ENCODE results near the gene TTC9C.
"Not testable (repeated sequence)": the region's sequence is repeated elsewhere in the genome, so short reads cannot be mapped to it uniquely, and the experiment has no call there.

Gene TTC9C, protein sequence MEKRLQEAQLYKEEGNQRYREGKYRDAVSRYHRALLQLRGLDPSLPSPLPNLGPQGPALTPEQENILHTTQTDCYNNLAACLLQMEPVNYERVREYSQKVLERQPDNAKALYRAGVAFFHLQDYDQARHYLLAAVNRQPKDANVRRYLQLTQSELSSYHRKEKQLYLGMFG

DNA sequence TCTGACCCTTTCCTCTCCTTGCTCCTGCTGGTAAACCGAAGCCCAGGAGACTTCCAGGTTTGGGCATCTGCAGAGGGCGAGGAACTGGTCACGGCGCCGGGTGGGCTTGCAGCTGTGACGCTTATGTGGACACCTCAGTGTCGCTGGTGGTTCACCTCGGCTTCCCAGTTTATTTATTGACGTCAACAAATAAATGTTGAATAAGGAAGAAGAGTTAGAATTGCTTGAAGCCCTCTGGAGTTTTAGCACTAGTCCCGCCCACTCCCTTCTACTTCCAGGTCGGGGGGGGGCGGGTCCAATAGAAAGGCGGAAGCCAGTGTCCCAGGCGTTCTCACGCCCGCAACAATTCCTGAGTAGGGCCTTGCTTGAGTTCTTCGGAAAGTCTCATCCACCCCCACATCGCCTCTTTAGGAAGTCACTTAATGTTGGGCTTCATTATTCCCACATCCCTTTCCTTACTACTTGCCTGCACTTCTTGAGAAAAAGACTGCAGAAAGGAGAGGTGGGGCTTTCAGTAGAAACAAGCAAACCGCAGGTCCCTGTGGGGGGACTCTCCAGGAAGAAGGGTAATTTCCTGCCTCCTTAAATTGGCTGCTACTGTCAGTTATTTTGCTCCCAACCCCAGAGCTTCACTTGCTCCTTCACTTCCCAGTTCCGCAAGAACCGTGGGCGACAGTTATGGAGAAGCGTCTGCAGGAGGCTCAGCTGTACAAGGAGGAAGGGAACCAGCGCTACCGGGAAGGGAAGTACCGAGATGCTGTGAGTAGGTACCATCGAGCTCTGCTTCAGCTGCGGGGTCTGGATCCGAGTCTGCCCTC lies at the start of gene TTC9C:
TTC9C (plus strand) TSS at position 316 of the 818 bp plus-strand sequence; CDS start at position 679, 363 bp downstream.
- peak; percentile 39 for FAIRE-seq

DNA sequence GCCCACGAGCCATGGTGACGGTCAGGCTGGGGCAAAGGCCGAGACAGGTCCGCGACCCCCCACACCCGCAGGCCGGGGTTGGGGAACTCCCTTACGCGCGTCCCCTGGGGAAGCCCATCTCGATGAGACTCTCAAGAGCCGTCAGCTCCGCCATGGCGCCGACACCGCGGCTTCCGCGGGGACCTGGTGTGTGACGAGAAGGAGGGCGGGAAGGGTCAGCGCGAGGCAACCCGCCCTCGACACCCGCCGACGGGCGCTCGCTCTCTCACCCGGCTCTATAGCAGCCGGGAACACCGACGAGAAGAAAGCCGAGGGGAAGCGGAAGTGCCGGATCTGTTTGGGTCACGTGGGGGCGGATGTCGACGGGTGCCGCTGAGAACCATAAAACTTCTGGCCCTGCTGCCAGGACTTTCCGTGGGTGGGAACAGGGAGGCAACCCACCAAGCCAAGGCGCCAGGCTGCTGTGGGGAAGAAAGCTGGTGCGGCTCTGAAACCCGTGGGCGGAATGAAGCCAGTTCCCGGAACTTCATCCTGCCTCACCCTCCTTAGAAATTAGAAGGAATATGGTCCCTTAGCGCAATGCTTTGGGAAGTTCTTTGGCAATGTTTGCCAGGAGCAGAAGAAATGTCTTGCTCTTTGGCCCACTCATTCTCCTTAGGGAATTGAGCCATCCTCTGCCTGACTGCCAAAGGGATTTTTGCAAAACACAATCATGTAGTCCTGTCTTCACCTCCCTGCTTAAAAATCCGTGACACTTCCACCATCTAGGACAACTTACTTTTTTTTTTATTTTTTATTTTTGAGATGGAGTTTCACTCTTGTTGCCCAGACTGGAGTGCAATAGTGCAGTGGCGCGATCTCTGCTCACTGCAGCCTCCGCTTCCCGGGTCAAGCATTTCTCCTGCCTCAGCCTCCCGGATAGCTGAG lies 49.3 kb upstream of the TTC9C start, which contains the start of gene UBXN1:
UBXN1 (minus strand) TSS at position 304 of the 927 bp plus-strand sequence; CDS start at position 154, 150 bp downstream.
- FAIRE-seq: no peak

DNA sequence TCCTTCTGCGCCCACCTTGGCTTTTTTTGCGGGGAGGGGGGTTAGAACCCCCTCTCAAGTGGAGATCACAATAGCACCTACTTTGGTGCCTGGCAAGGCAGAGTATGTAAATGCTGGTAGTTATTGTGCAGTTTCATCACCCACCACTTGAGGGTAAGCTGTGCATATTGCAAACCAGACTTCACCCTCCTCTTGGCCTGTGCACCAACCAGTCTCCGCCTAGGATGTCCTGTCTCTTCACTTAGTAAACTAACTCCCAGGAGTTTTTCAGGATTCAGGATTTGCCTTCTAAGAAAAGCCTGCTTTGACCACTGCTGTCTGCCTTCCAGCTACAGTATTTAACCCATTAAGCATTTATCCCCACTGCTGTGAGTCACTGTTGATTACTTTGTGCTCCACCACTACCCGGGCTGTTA lies 47.5 kb upstream of the TTC9C start:
- FAIRE-seq: no peak

DNA sequence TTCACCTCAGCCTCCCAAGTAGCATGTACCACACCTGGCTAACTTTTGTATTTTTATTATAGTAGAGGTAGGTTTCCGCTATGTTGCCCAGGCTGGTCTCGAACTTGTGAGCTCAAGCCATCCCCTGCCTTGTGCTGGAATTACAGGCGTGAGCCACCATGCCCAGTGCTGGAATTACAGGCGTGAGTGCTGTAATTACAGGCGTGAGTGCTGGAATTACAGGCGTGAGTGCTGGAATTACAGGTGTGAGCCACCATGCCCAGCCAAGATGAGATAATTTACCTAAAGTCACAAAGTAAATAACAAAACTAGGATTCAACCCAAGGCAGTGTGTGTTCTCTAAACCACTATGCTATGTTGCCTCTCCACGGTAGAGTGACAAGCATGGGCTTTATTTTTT lies 45.8 kb upstream of the TTC9C start:
- FAIRE-seq: no peak

DNA sequence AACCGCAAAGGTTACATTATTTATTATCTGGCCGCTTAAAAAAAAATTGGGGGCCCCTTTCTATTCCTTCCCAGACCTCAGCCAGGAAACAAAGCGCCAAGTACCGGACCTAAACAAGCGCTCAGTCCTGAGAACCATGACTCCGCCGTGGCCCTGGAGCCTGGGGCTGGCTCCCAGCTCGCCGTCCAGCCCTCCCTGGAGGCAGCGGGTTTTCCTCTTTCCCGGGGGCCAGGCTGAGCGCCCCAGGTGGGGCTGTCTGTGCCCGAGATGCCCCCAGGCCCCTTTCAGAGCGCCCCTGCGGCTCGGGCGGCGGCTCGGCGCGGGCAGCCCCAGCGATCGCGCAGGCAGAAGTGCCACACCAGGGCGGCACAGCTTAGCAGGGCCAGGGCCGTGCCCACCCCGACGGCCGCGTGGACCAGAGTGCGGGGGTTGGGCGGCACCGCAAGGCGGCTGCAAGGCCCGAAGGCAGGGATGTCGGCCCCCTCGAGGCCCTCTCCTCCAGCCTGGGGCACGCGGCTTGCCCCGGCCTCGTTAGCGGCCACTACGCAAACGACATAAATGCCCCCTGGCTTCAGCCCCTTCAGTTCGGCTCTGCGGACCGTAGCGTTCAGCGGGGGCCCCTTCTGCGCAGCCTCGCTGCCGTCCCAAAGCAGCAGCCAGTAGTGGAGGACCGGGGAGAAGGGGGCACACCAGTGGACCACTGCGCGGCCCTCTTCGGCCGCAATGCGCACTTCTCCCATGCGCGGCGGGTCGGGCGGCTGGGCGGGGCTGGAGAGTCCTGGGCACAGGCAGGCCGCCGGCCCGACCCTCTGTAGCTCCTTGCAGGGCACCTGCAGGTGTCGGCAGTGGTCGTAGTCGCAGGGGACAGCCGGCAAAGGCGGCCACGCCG lies 40.5 kb upstream of the TTC9C start:
- FAIRE-seq: no peak

DNA sequence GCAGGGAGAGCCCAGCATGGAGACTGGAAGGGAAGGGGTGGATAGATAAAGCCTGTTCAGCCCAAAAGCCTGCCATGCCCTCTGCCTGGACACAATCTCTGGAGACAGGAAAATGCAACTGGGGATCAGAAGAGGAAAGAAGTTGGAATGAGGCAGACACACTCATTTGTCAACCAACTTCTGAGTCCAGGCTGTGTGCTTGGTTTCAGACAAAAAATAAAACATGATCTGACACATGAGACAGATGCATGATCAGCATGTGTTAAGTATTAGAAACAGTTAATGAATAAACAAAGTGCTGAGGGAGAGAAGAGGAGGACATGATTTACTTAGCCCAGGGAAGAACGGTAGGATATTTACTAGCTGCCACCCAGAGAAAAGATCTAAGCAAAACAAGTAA lies 39.8 kb upstream of the TTC9C start:
- FAIRE-seq: no peak

DNA sequence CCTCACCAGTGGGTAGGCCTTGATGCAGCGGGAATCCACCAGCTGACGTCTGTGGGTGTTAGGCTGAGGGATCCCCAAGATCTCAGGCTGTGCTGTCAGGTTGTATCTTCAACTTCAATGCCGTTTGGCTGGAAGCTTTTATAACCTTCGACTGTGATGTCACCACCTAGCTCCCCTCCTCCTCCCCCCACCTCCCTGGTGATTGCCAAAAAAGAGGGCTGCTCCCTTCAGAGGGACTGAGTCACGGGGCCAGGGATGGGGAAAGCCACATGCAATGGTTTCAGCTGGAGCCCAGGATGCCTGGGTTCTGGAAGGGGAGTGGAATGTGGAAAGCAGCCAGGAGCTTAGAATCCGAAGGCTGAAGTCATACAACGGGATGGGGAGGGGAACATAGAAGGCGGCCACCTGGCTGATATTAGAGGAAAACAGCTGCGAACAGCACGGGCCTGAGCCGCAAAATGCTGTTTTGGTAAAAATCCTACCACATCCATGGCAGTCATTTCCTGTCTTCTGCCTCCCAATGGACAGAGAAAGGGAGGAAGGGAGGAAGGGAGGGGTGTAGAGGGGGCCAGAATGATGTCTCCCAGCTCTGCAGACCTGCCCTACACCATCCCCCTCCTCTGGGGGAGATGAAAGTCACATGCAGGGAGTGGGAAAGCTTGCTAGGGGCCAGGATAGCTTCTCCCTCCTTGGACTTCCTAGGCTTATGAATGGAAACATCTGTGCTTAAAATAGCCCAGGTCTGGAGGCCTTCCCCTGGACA lies 38.7 kb upstream of the TTC9C start, which contains the start of gene LRRN4CL:
LRRN4CL (minus strand) TSS at position 110 of the 763 bp plus-strand sequence. CDS start 1,022 bp downstream, outside the sequence.
- FAIRE-seq: no peak

DNA sequence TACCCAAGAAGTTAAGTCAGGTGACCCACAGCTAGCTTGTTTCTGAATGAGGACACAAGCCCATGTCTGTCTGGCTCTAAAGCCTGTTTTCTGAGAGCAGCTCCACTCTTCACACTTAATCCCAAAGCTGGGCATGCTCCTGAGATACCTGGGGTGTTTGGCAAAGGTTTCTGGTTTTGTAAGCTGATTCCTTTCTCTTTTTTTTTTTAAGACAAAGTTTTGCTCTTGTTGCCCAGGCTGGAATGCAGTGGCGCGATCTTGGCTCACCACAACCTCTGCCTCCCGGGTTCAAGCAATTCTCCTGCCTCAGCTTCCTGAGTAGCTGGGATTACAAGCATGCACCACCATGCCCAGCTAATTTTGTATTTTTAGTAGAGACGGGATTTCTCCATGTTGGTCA lies 34.7 kb upstream of the TTC9C start:
- FAIRE-seq: not testable (repeated sequence)

DNA sequence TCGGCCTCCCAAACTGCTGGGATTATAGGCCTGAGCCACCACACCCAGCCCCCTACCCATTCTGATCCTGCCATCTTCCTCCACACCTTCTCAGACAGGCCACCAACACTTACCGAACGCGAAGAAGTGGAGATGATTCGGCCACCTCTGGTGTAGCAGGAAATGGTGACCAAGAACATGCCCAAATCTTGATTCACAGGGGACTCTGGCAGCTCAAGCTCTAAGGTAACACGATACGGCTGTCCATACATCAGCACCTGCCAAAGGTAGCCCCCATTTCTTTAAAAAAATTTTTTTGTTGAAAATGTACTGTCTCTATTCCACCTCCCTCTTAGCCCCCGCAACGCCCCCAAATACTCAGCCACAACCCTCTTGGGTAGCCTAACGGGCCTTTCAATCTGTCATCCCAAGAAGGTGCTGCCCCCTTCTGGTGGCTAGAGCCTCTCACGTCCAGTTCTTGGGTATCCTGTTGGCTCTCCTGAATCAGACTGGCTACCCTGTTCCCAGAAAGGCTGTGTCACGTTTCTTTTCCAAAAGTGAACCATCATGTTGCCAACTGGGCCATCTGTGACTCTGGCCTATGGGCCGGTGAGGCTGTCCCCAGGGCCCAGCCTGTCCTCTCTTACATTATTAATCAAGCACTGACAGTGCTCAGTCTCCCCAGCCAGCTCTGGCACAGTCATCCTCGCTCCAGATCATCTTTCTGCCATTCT lies 33.7 kb upstream of the TTC9C start:
- no peak for FAIRE-seq

DNA sequence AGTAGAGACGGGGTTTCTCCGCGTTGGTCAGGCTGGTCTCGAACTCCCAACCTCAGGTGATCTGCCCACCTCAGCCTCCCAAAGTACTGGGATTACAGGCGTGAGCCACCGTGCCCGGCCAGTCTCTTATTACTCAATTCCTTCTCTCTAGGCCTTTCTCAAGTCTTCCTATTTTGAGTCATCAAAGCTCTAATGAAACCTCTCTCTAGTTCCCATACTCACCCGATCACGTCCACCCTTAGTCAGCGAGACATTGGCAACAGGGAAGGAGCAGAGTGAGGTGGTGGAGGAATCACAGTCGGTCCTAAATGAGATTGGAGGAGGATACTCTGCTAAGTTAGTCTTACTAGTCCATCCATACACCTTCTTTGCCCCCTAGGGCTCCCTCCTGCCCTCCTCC lies 26.0 kb upstream of the TTC9C start:
- FAIRE-seq: no peak

DNA sequence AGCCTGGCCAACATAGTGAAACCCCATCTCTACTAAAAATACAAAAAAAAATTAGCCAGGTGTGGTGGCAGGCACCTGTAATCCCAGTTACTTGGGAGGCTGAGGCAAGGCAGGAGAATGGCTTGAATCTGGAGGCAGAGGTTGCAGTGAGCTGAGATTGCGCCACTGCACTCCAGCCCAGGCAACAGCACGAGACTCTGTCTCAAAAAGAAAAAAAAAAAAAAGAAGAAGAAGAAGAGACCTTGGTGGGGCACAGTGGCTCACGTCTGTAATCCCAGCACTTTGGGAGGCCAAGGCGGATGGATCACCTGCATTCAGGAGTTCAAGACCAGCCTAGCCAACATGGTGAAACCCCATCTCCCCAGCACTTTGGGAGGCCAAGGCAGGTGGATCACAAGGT lies 24.4 kb upstream of the TTC9C start:
- not testable (repeated sequence) for FAIRE-seq

DNA sequence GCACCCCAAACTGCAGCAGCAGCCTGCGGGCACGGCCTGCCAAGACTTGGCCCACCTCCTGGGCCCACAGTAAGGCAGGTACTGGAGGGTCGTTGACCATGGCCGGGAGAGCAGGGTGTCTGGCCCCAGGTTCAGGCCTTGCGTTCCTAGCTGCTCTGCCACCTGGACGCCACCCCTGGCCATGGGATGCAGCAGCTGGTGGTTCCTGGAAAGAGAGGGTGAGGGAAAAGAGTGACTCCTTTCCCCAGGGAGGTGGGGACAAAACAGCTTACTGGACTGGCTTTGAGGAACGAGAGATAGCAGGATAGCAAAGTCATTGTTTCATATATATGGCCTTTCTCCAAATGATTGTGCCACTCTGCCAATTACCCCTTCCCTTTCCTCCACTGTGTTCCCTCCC lies 22.9 kb upstream of the TTC9C start:
- no peak for FAIRE-seq

DNA sequence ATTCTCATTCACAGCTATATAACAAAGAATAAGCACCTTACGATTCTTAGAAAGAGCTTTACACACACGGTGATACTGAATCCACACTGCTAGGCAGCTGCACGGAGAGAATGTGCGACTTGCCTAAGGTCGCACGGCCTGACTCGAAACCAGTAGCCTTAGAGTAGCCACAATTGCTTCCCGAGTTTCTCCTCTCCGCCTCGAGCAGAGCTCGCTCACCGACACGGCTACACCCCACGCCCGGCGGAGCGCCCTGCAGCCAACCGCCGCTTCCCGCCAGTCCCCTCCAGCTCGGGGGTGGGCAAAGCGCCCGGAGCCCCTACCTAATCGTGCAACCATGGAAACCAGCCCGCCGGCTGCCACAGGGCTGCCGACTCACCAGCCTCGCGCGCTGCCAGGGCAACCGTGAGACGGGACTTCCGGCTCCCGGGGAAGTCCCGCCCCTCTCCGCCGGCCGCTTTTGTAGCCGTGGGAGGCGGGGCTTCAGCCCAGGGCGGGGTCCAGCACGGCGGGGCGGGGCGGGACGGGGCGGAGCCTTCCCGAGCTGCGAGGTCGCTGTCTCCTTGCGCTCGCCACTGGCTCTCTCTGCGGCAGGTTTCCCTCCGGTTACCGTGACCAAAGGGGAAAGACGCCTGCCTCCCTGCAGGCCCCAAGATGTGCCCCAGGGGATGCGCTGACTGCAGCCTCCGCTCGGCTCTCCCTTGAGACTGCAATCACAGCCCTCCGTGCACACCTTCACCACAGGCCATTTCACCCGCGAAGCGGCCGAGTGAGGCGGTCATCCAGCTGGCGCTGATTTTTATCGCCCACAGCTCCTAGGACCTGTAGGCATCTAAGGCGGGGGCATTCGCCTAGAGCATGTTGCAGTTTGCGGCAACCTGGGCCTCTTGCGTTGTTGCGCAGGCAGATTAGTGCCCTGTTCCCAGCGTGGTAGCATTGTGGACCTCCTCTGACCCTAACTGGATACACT lies 22.1 kb upstream of the TTC9C start:
- FAIRE-seq: no peak

DNA sequence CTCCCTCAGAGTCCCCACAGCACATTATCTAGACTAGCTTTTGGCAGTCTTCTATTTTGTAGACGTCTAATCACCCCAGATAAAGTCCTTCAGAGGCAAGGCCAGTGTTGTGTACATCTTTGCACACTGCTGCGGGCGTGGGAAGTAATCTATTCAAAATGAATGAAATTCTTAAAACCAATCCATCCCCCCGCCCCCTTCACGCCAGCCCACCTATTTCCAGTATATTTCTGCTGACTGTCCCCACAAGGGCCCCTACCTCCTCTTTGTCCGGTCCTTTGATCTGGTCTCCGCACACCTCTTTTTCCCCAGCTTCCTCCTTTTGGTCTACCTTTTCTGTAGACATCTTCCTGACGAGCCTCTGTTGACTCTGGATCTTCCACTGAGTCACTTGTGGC lies 21.4 kb upstream of the TTC9C start:
- FAIRE-seq: no peak

DNA sequence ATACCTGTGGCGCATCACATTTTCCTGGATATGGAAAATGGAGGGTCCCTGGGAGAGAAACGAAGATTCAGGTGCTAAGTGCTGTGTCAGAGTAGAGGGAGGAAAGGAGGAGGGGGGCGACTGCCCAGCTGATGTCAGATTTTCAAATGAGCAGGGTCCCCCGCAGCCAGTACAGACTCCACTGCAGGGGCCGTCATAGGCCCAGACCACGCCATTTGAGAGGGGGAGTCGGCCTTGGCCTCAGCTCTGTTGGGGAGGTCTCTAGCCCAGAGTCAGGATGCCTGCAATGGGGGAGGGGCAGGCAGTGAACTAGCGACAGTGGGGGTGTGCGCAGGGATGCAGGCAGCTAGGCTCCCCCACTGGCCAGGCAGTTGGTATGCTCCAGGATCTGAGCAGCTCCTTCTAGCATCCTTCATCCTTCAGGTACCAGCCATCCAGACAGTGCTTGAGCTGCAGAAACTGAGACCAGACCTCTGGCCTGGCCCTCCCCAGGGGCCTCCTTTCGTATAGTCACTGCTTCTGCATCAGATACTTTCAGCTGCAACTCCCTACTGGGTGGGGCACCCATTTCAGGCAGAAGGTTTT lies 20.9 kb upstream of the TTC9C start, which contains the start of the genes BSCL2 and GNG3:
BSCL2 (minus strand) TSS at position 148 of the 585 bp plus-strand sequence. CDS start 229 bp downstream, outside the sequence.
GNG3 (plus strand) TSS at position 400 of the 585 bp plus-strand sequence. CDS start 620 bp downstream, outside the sequence.
- no peak for FAIRE-seq

DNA sequence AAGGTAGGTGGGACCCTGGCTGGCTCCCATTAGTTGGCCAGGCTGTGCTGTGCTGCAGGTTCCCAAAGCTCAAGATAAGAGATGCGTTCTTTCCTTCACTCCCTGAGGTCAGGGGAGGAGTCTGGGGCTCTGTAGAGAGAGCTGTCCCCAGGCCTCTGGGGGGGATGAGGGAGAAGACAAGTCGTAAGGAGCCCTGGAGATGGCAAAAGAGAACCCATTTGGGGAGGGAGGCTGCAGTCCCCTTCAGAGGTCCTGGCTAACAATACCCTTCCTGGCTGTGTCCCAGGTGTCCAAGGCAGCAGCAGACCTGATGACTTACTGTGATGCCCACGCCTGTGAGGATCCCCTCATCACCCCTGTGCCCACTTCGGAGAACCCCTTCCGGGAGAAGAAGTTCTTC lies 19.9 kb upstream of the TTC9C start:
- no peak for FAIRE-seq

DNA sequence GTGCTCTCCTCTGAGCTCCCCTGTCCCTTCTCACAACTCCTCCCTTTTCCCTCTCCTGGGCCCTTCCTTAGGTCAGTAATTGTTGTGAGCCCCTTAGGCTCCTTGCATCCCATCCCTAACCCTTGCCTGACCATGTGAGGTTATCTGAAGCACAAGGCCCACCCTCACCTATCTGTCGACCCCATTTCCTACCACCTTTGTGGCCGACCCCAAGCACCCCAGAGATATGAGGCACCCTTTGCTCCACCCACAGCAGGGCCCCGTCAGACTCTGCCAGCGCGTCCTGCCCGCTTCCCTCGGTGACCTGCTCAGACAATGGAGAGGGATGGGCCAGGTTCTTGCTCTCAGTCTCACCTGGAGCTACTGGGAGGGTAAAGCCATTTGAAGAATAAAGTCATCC lies 19.5 kb upstream of the TTC9C start:
- no peak for FAIRE-seq

DNA sequence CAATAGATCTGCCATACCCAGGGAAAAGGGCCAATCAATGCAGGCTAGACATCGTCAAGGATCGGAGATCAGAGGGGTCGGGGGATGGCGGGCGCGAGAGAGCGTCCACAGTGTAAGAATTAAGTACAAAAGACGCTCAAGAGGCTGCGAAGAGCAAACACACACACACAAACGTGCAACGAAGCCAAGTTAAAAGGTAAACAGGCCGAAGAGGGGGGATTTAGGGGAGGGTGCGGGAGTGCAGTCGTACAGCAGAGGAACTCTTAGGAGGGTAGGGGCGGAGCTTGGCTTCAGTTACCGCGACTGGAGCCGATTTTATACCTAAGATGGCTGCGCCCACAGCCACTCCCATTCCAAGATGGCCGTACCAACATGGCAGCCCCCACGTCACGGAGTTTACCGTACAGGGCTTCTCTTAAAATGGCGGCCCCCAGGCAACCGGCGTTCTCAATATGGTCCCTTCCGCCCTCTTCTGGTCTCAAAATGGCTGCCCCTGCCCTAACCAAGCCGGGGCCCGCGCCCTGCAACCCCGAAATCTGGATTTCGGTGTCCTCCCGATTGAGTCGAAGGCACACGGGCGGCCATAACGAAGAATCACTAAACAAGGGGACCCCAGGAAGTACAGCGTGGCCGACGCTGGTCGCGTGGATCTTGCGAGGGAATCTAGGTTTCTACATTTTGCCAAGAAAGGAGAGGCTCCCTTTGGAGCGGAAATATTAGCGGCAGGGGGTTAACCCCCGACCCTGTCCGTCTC lies 18.9 kb upstream of the TTC9C start:
- peak; percentile 88 for FAIRE-seq

Data from endometrium (tissue), 2 donors.